T-helper 2 cell treated with Interferon-gamma antibody and Interleukin-4, amounts not matched to agents 5 μg/mL and 100 μg/mL, for 36 hours (primary cell): Measurements from ENCODE around the gene TKT.
"Not testable (repeated sequence)": the region's sequence is repeated elsewhere in the genome, so short reads cannot be mapped to it uniquely, and the experiment has no call there.

Experiments used
- DNase-seq: peaks from one replicate; pipeline ENCODE4 v3.0.0; 2021; ENCODE audit warnings: low spot score
- H3K27ac Mint-ChIP-seq: one replicate; pipeline ENCODE4 v1.8.0; 2021; ENCODE audit warnings: mild to moderate bottlenecking, mixed read lengths
- H3K27me3 Mint-ChIP-seq: one replicate; pipeline ENCODE4 v1.8.0; 2021; ENCODE audit warnings: low read depth, mixed read lengths
- H3K36me3 Mint-ChIP-seq: one replicate; pipeline ENCODE4 v1.8.0; 2021; ENCODE audit warnings: low read depth, mixed read lengths
- H3K4me1 Mint-ChIP-seq: one replicate; pipeline ENCODE4 v1.8.0; 2021; ENCODE audit warnings: low read depth, mixed read lengths
- H3K4me3 Mint-ChIP-seq: one replicate; pipeline ENCODE4 v1.8.0; 2022; ENCODE audit warnings: mild to moderate bottlenecking, moderate library complexity, mixed read lengths
- H3K9me3 Mint-ChIP-seq: one replicate; pipeline ENCODE4 v1.8.0; 2021; ENCODE audit warnings: mixed read lengths

TKT gene

DNA sequence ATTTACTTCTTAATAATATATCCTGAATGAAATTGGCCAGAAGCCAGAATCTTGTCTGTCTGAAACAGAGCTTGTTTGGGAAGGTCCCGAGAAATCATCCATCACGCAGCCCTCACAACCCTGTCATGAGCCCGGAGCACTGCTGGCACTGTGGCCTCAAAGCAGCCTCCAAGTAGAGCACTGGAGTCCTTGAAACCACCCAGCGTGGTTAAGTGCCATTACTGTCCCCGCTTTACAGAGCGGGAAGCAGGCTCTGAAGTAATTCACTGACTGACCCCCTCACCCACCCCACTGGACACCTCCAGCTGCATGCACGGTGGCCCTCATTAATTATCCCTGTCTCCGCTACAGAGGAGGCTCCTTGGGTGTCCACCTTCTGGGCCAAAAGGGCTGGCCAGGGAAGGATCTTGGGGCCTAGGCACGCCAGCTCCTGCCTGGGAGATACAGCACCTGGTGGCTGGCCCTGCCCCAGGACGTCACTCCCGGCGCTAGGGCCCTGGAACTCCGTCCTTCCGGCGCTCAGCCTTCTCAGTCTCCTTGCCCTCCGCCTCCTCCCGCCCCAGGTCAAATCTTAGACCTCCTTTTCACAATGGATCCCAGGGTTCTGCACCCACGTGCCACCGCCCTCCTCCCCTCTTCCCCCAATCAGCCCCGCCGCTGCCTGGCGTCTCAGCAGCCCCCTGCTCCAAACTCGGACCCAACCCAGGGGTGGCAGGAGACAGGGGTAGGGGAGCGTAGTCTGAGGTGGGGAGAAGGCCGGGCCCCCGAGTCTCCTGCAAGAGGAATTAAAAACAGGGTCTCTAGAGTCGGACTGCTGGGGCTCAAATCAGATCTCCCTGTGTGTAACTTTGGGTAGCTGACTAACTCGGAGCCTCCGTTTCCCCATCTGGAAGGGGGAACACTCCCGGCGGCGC is 1.1 kb downstream of the TKT start:
- H3K36me3 Mint-ChIP-seq, result peaks cover 10% of the 10 kb centered on the region
- peaks cover 3% of the 10 kb centered on the region for H3K27me3 Mint-ChIP-seq
- DNase-seq, result peak; percentile 62
- H3K9me3 Mint-ChIP-seq, result no peaks in the 10 kb centered on the region
- H3K27ac Mint-ChIP-seq, result peak overlapping the region; percentile 82
- peaks cover 38% of the 10 kb centered on the region for H3K4me1 Mint-ChIP-seq
- peak overlapping the region; percentile 94 for H3K4me3 Mint-ChIP-seq

DNA sequence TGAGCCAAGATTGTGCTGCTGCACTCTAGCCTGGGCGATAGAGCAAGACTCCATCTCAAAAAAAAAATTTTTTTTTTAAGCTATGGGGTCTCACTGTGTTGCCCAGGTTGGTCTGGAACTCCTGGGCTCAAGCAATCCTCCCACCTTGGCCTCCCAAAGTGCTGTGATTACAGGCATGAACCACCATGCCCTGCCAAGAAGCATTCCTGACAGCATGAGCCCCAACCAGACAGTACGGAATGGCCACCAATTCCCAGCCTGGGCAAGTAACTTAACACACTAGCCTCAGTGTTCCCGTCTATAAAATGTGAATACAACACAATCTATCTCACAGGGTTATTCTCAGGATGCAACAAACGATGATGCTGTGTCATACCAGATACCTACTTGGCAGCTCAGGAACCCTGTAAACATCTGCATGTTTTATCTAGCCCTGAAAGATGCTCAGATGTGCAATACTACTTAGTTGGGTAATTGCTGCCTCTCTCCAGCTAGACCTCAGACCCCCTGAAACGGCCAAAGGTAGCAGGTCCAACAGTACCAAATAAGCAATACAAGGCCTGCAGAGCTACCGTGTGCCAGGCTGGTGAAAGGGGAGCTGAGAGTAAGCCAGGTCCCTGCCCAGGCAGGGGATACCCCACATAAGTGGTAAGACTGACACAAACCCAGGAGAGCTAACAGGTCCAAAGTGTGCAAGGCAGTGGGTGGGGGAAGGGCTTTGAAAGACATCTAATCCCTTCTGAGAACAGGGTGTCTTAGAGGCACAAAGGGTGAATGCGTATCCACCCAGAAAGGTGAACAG is 1.9 kb downstream of the TKT start:
- H3K4me1 Mint-ChIP-seq, result peaks cover 43% of the 10 kb centered on the region
- H3K36me3 Mint-ChIP-seq, result peaks cover 10% of the 10 kb centered on the region
- no peaks in the 10 kb centered on the region for H3K9me3 Mint-ChIP-seq
- peak overlapping the region; percentile 94 for H3K4me3 Mint-ChIP-seq
- peaks cover 2% of the 10 kb centered on the region for H3K27me3 Mint-ChIP-seq
- DNase-seq, result no peak
- peak overlapping the region; percentile 82 for H3K27ac Mint-ChIP-seq

DNA sequence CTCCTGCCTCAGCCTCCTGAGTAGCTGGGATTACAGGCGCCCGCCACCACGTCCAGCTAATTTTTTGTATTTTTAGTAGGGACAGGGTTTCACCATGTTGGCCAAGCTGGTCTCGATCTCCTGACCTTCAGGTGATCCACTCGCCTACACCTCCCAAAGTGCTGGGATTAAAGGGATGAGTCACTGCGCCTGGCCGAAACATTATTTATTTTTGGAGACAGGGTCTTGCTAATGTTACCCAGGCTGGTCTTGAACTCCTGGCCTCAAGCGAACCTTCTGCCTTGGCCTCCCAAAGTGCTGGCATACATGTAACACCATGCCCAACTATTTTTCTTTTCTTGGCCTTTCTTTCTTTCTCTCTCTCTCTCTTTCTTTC is 2.9 kb downstream of the TKT start:
- not testable (repeated sequence) for H3K36me3 Mint-ChIP-seq, H3K9me3 Mint-ChIP-seq, H3K27me3 Mint-ChIP-seq, DNase-seq
- H3K4me1 Mint-ChIP-seq, result peaks cover 49% of the 10 kb centered on the region
- H3K4me3 Mint-ChIP-seq, result peak overlapping the region; percentile 94
- peak overlapping the region; percentile 81 for H3K27ac Mint-ChIP-seq

DNA sequence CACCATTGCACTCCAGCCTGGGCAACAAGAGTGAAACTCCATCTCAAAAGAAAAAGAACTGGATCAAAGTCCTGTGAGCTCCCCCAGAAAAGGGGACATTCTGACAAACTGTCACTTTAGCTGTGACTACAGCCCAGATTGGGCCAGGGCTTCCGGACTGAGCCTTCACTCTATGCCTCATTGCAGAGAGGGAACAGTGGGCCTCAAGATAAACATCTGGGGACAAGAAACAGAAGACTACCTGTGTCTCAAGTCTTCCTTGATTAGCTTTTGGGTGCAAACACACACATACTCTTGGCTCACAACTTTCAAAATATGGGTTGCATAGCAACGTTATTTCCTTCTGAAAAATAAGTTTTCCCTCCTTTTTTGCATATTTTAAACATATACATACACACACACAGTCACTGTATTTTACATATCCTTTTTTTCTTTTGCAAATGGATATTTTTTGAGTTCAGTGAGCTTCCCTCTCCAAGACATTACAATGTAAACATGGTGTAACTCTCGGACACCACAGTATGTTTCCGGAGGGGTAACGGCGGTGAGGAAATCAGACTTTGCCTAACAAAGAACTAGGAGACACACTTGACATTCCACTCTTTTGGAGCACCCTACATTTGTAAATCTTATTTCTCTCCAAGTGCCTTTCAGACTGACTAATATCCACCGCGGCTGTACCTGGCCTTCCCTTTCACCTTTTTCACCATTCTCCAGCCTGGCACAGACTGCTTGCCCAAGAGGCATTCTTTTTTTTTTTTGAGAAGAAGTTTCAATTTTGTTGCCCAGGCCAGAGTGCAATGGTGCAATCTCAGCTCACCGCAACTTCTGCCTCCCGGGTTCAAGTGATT is 3.5 kb downstream of the TKT start:
- H3K27ac Mint-ChIP-seq, result peak overlapping the region; percentile 72

DNA sequence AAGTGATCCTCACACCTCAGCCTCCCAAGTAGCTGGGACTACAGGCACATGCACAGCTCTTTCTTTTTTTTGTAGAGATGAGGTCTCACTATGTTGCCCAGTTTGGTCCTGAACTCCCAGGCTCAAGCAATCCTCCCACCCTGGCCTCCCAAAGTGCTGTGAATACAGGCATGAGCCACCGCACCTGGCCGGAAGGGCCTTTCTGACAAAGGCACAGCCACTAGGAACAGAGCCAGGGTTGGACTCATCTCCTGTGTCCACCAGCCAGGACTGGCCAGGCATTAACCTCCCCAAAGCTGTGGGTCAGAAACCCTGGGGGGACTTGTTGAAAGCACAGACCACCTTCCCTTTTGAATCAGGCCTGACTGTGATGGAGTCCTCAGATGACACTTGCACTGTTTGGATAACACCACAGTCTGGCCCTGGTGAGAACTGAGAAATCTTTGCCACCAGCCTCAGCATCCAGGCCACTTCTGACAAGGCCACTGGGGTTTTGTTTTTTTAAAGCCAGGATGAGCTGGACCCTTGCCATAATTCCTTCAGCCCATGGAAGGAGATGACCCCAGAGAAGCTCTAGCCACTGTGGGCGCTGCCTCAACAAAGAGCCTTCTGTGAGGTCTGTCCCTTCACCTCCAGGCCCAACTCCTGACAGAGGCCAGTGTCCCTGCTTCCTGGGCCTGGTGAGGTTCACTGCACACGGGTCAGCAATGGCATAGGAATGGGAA is 4.8 kb downstream of the TKT start:
- Mint-ChIP-seq H3K36me3 (peaks cover 15% of the 10 kb centered on the region), H3K27ac (peak overlapping the region; percentile 72), H3K27me3 (no peaks in the 10 kb centered on the region), H3K9me3 (no peaks in the 10 kb centered on the region), H3K4me3 (peak overlapping the region; percentile 94), H3K4me1 (peaks cover 51% of the 10 kb centered on the region)
- DNase-seq, result no peak

More for the DNA sequence above, 3.5 kb downstream of the TKT start:
- no peaks in the 10 kb centered on the region for H3K9me3 Mint-ChIP-seq
- H3K4me1 Mint-ChIP-seq, result peaks cover 53% of the 10 kb centered on the region
- H3K4me3 Mint-ChIP-seq, result peak overlapping the region; percentile 94
- peaks cover 11% of the 10 kb centered on the region for H3K36me3 Mint-ChIP-seq
- no peak for DNase-seq
- H3K27me3 Mint-ChIP-seq, result no peaks in the 10 kb centered on the region

DNA sequence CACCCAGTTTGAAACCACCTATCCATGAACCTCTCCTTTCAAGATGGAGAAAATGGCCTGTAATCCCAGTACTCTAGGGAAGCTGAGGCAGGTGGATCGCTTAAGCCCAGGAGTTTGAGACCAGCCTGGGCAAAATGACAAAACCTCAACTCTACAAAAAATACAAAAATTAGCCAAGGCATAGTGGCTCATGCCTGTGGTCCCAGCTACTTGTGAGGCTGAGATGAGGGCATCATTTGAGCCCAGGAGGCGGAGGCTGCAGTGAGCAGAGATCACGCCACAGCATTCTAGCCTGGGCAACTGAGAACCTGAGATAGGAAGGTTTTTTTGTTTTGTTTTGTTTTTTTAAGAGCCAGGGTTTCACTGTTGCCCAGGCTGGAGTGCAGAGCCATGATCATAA is 5.4 kb downstream of the TKT start:
- no peaks in the 10 kb centered on the region for H3K27me3 Mint-ChIP-seq
- H3K4me3 Mint-ChIP-seq, result no peak overlapping the region
- DNase-seq, result no peak
- H3K27ac Mint-ChIP-seq, result peak overlapping the region; percentile 58
- H3K9me3 Mint-ChIP-seq, result no peaks in the 10 kb centered on the region
- H3K4me1 Mint-ChIP-seq, result peaks cover 52% of the 10 kb centered on the region
- H3K36me3 Mint-ChIP-seq, result peaks cover 15% of the 10 kb centered on the region

DNA sequence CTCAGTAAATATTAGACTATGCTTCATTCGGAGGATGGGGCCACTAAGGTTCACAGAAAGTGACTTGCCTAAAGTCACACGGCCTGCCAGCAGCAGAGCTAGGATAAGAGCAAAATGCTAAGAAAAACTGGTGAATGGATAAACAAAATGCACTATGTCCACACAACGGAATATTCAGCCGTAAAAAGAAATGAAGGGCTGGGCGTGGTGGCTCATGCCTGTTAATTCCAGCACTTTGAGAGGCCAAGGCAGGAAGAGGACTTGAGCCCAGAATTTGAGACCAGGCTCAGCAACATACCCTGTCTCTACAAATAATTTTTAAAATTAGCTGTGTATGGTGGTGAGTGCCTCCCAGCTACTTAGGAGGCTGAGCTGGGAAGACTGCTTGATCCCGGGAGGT is 7.7 kb downstream of the TKT start:
- Mint-ChIP-seq H3K4me3 (no peak overlapping the region), H3K27me3 (no peaks in the 10 kb centered on the region), H3K27ac (no peak overlapping the region), H3K4me1 (peaks cover 38% of the 10 kb centered on the region), H3K36me3 (peaks cover 12% of the 10 kb centered on the region), H3K9me3 (no peaks in the 10 kb centered on the region)
- no peak for DNase-seq

DNA sequence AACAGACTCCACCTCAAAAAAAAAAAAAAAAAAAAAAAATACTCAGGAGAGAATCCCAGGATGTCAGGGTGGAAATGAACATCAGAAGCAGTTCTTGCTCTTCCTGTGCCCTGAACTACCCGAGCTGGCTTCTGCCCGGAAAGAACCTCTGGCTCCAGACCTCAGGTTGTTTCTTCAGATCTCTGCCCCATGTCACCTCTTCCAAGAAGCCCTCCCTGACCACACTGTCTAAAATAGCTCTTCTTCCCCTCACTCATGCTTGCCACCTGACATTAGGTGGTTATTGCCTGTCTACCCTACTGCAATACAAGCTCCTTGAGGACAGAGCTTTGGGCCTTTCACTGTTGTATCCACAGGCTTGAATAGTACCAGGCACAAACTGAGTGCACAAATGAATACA is 8.2 kb downstream of the TKT start:
- no peak for DNase-seq
- no peaks in the 10 kb centered on the region for H3K27me3 Mint-ChIP-seq
- H3K4me1 Mint-ChIP-seq, result peaks cover 36% of the 10 kb centered on the region
- H3K4me3 Mint-ChIP-seq, result no peak overlapping the region
- H3K9me3 Mint-ChIP-seq, result no peaks in the 10 kb centered on the region
- H3K27ac Mint-ChIP-seq, result no peak overlapping the region
- peaks cover 11% of the 10 kb centered on the region for H3K36me3 Mint-ChIP-seq

DNA sequence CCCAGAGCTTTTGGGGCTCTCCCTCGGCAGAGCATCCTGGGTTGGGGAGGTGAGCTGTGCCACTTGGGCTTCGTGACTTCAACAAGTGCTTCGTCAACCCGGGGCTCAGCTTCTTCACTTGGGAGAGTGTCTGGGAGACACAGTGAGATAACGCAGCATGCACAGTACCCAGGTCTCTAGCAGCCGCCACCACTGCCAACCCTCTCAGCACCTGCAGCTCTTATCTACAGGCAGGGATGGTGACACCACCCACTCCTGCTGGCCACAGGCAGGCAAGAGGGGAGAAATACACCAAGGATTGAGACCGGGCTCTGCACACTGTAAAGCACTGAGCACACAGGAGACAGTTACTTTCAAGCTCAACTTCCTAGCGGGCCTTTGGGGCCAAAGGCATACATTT is 11.6 kb downstream of the TKT start:
- Mint-ChIP-seq H3K4me1 (peaks cover 13% of the 10 kb centered on the region), H3K9me3 (no peaks in the 10 kb centered on the region), H3K36me3 (peaks cover 21% of the 10 kb centered on the region), H3K4me3 (no peak overlapping the region), H3K27me3 (no peaks in the 10 kb centered on the region), H3K27ac (no peak overlapping the region)
- DNase-seq, result no peak

DNA sequence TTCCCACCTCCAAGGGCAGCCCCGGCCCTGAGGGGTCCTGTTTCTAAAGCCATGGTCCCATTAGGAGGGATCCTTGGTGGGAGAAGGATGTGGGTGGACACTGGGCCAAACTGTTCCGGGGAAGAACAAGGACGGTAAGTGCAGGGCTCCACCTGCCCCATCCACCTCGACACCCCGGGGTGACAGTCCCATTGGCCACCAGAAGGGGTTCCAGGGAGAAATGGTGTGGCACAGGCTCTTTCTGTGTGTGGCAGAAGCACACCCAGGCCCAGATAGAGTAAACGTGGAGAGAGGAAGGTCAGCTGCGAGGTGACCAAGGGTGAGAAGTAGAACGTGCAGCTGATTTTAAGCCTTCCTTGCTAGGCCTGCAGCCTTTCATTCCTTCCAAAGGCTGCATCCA is 12.0 kb downstream of the TKT start:
- no peak for DNase-seq
- peaks cover 23% of the 10 kb centered on the region for H3K36me3 Mint-ChIP-seq
- no peak overlapping the region for H3K4me3 Mint-ChIP-seq
- no peaks in the 10 kb centered on the region for H3K27me3 Mint-ChIP-seq
- no peak overlapping the region for H3K27ac Mint-ChIP-seq
- H3K4me1 Mint-ChIP-seq, result peaks cover 13% of the 10 kb centered on the region
- H3K9me3 Mint-ChIP-seq, result no peaks in the 10 kb centered on the region

DNA sequence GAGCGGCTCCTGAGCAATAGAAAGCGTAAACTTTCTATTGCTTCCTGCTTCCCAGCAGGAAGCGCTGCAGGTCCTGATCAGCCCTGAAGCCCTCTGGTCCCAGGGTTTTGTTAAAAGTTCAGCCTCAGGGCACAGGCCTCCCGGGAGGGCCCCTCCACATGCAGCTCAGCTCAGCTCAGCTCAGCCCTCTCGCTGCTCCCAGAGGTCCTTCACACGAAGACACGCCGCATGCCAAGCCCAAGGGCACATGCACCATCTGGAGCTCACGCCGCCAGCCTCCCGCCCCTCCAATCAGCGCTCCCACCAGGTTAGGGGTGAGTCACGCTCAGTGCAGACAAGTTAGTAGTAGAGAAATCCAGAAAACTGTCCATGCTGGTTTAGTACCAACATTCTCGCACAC is 12.7 kb downstream of the TKT start:
- Mint-ChIP-seq H3K9me3 (no peaks in the 10 kb centered on the region), H3K36me3 (peaks cover 25% of the 10 kb centered on the region), H3K4me3 (no peak overlapping the region), H3K4me1 (peaks cover 9% of the 10 kb centered on the region), H3K27ac (no peak overlapping the region), H3K27me3 (no peaks in the 10 kb centered on the region)
- DNase-seq, result no peak

DNA sequence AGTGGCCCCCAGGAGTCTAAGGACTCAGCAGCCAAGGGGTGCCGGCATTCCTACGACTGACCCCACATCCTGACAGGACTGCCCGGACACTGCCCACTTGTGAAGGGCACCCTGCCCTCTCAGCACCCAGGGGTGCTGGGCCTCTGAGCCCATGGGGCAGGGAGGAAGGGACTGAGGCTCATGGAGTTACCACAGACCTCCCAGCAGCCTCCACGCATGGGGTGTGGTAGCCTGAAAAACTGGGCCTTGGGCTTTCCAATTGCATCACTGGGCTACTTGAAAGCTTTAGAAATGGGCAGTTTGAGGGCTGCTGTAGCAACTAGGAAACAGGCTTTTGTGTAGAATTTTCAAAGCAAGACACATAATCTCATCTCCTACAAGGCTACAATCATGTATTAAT is 13.2 kb downstream of the TKT start:
- Mint-ChIP-seq H3K4me3 (no peak overlapping the region), H3K27me3 (no peaks in the 10 kb centered on the region), H3K36me3 (peaks cover 26% of the 10 kb centered on the region), H3K9me3 (no peaks in the 10 kb centered on the region), H3K27ac (no peak overlapping the region), H3K4me1 (peaks cover 4% of the 10 kb centered on the region)
- no peak for DNase-seq

DNA sequence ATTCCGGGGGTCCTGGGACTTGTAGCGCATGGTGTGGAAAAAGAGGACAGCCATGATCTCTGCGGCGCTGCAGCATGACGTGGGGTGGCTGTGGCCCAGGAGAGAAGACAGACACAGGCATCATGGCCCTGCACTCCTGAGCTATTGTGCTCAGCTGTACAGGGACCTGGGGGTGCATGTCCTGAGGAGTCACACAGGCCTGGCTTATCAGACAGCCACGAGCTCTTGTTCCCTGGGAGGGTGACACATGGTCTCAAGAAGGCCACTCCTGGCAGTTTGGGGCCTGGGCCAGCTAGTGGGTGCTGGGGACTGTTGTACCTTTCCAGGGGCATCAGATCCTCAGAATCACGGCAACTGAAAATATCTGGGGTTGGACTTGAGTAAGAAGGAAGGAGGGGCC is 13.7 kb downstream of the TKT start:
- H3K36me3 Mint-ChIP-seq, result peaks cover 26% of the 10 kb centered on the region
- H3K27ac Mint-ChIP-seq, result no peak overlapping the region

More for the DNA sequence above, 13.7 kb downstream of the TKT start:
- H3K4me1 Mint-ChIP-seq, result peaks cover 3% of the 10 kb centered on the region
- no peaks in the 10 kb centered on the region for H3K9me3 Mint-ChIP-seq
- no peaks in the 10 kb centered on the region for H3K27me3 Mint-ChIP-seq
- DNase-seq, result no peak
- H3K4me3 Mint-ChIP-seq, result no peak overlapping the region
